GM12891 (cell line): Measurements from ENCODE around the gene ZNF426.

Experiments
- PAX5 ChIP-seq: IDR thresholded peaks from 2 replicates; pipeline ENCODE4 v1.6.1; 2011; ENCODE audit warnings: low read length, moderate library complexity, mild to moderate bottlenecking; ENCODE audit not compliant: insufficient read depth, severe bottlenecking
- POLR2A ChIP-seq: IDR thresholded peaks from 2 replicates; pipeline ENCODE4 v1.6.1; 2011; ENCODE audit warnings: low read depth, low read length, control low read depth
- POLR2AphosphoS5 ChIP-seq: IDR thresholded peaks from 2 replicates; pipeline ENCODE4 v1.6.1; 2011; ENCODE audit warnings: low read depth, low read length, control low read depth
- POU2F2 ChIP-seq: IDR thresholded peaks from 2 replicates; pipeline ENCODE4 v1.6.1; 2011; ENCODE audit warnings: low read depth, mild to moderate bottlenecking, control low read depth, low read length, moderate library complexity
- SPI1 ChIP-seq: IDR thresholded peaks from 2 replicates; pipeline ENCODE4 v1.6.1; 2011; ENCODE audit warnings: low read depth, low read length, control low read depth
- TAF1 ChIP-seq: IDR thresholded peaks from 2 replicates; pipeline ENCODE4 v1.6.1; 2011; ENCODE audit warnings: low read depth, low read length, control low read depth

DNA sequence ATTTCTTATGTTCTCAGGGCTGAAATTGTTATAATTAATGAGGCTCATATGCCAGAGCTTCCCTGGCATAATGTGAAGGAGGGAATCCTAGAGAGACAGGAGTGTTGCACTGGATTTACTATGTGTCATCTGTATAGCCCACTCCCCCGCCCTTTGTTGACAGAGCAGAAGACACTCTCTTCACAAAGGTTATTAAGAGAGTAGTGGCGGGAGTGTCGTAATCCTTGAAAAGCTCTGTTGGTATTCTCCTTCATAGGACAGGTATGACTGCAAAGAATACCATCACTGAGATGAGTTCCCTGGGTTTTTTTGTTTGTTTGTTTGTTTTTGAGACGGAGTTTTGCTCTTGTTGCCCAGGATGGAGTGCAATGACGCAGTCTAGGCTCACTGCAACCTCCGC, 31.8 kb upstream of the ZNF426 start:
- TF ChIP-seq TAF1 = no peak
- no peak for TF ChIP-seq POLR2A
- TF ChIP-seq POLR2AphosphoS5 = no peak
- no peak for TF ChIP-seq POU2F2
- no peak for TF ChIP-seq SPI1
- no peak for TF ChIP-seq PAX5
